HG03135 (cell line): ENCODE data around the gene DNAJA2.
"Not testable (repeated sequence)": the region's sequence is repeated elsewhere in the genome, so short reads cannot be mapped to it uniquely, and the experiment has no call there.

Experiments
- ATAC-seq: cut with Tn5 transposase; IDR thresholded peaks from one replicate; pipeline ENCODE4 v1.9.1; 2021; ENCODE audit warnings: mild to moderate bottlenecking, moderate library complexity; ENCODE audit not compliant: unreplicated experiment

DNAJA2 gene

GRCh38 chr16:46973207-46973995 is at the start of gene DNAJA2:
Gene DNAJA2 (minus strand): TSS chr16:46973674. CDS start chr16:46973572, 102 bp downstream.
- peak; percentile 88 for ATAC-seq

DNA sequence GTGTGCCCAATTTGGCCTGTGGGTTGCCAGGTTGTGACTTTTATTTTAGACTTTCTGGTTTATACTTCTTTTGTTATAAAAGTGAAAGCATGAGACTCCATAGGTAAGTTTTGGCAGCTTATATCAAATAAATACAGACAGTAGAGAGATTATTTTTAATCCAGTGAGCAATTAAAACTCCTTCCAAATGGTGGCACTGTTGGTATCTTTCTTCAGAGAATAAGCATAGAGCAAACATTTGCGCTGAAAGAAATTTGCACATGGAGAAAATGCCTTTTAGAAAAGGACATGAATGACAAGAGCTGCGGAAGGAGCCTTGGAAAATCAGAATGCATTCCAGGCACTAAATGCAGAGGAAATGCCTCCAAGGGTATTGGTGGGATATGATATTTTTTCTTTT is 46.1 kb upstream of the DNAJA2 start:
- ATAC-seq = no peak

DNA sequence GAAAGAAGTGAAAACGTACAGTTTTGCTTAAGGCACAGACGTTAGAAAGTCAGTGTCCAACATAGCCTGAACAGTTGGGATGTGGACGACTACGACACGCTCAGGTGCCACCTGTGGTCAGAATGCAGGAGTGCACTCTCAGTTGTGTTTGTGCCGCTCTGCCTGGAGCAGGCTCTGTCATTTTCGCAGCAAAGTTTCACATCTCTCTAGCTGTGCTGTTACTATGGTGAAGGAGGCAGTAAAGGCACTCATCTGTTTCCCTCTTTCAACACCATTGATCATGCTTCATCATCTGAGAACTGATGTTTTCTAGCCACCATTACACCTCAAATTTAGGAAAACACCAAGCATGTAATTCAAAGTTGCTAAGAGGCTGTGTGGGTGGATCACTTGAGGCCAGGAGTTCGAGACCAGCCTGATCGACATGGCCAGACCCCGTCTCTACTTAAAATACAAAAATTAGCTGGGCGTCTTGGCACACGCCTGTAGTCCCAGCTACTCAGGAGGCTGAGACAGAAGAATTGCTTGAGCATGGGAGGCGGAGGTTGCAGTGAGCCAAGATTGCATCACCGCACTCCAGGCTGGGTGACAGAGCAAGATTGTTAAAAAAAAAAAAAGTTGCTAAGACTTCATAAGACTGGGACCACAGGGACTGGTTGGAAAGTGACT is 44.9 kb upstream of the DNAJA2 start:
- ATAC-seq = peak; percentile 99

- ATAC-seq = no peak
Measured at GRCh38 chr16:47017636-47018035, 44.2 kb upstream of the DNAJA2 start.

DNA sequence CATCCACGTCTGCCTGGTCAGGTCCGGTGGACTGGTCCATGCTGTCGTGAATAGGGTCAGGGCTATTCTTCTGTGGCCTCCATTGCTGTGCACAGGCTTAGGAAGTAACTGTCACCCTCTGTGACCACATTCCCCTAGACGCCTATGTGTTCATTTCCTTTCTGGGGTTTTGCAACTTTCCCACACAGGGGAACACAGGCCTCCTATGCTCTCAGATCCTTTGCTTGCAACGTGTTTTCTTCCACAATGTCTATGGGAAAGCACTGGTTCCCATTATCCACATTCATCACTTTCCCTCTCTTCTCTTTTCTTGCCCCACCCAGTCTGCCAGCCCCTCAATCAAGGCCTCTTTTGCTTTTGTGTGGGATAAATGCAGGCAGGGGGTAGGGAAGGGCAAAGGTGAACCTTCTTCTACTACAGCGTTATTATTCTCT is 43.2 kb upstream of the DNAJA2 start:
- ATAC-seq = no peak

DNA sequence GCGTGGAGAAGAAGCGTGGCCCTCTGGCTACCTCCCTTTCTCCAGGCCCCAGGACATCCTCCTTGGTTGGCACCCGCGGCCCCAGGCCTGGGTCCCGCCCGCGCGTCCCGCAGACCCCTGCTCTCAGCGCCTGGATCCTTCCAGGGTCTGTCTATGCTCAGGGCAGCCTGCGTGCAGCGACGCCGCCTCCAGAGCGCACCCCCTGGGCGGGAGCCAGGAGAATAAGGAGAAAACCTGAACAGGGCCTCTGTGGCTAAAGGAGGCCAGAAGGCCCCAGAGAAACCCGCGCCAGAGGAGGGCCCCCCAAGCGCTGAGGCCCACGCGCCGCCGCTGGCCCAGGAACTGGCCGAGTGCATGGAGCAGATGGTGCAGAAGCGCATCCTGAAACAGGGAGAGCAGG is 40.4 kb upstream of the DNAJA2 start:
- no peak for ATAC-seq

DNA sequence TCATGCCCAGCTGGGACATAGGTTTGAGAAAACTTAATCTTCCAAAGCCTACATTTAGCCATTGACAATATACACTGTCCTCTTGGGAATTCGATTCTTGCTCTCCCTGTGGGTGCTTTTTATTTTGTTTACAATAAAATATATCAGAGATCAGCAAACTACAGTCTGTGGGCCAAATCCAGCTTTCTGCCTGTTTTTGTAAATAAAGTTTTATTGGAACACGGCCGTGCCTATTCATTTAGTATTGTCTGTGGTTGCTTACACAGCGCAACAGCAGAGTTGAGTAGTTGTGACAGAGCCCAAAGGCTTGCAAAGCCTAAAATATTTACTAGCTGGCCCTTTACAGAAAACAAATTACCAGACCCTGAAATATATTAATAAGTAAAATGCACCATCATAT is 39.7 kb upstream of the DNAJA2 start:
- ATAC-seq = no peak

DNA sequence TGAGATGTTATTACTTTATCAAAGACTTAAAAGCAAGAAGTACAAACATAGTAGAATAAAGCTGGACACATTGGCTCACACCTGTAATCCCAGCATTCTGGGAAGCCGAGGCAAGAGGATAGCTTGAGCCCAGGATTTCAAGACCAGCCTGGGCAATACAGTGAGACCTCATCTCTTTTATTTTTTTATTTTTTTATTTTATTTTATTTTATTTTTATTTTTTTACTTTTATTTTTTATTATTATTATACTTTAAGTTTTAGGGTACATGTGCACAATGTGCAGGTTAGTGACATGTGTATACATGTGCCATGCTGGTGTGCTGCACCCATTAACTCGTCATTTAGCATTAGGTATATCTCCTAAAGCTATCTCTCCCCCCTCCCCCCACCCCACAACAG is 37.3 kb upstream of the DNAJA2 start:
- not testable (repeated sequence) for ATAC-seq

GRCh38 chr16:47008612-47009011 is 35.1 kb upstream of the DNAJA2 start:
- no peak for ATAC-seq

DNA sequence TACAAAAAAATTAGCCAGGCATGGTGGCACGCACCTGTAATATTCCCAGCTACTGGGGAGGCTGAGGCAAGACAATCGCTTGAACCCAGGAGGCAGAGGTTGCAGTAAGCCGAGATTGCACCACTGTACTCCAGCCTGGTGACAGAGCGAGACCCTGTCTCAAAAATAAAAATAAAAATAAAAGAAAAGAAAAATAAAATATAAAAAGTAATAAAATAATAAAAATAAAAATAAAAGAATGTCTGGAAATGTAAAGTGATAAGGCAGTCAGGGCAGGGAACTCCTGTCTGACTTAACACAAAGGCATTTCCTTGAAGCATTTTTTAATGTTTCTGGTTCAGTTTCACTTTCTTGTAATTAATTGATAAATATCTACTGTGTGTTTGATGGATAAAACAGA is 34.7 kb upstream of the DNAJA2 start:
- ATAC-seq = no peak

DNA sequence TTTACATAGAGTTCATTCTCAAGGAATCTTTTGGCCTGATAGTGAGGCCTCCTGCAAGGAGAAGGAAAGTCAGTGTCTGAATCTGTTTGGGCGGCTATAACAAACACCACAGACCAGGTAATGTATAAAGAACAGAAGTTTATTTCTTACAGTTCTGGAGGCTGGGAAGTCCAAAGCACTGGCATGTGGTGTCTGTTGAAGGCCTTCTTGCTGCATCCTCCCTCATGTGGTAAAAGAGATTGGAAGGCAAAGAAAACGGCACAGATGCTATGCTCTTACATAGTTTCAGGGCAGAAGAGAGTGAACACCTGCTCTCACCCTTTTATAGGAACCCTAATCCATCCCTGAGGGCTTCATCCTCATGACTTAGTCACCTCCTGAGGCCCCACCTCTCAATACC is 31.2 kb upstream of the DNAJA2 start:
- no peak for ATAC-seq

GRCh38 chr16:47000066-47000465 is 26.6 kb upstream of the DNAJA2 start:
- ATAC-seq = not testable (repeated sequence)

DNA sequence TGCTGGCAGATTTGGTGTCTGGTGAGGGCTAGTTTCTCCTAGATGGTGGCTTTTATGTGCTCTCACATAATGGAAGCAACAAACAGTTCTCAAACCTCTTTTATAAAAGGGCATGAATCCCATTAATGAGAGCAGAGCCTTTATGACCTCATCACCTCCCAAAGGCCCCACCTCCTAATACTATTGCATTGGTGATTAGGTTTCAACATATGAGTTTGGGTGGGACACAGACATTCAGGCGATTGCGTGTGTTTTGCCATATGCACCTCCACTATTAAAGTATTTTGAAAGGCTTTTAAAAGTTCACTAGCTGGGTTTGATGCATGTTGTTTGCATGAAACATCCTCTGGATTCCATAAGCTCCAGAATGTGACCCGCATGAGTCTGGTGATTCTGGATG is 24.4 kb upstream of the DNAJA2 start:
- no peak for ATAC-seq

GRCh38 chr16:46996952-46997458 is 23.5 kb upstream of the DNAJA2 start:
- ATAC-seq = no peak

DNA sequence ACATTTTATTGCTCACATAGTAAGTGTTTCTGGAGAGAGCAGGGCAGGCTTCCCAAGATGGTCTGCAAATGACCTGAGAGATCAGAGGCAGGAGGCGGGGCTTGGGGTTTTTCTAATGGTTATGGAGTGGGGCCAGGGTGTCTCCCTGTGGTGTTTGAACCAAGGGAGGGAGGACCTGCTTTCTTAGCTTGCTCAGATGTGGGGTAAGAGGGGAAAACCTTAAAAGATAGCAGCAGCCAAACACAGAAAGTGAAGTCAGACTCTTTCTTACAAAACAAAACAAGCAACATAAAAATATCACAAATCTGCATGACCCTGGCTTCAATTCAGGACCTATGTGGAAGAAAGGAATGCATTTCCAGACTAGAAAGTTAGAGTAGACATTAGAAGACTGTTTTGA is 22.9 kb upstream of the DNAJA2 start:
- no peak for ATAC-seq

DNA sequence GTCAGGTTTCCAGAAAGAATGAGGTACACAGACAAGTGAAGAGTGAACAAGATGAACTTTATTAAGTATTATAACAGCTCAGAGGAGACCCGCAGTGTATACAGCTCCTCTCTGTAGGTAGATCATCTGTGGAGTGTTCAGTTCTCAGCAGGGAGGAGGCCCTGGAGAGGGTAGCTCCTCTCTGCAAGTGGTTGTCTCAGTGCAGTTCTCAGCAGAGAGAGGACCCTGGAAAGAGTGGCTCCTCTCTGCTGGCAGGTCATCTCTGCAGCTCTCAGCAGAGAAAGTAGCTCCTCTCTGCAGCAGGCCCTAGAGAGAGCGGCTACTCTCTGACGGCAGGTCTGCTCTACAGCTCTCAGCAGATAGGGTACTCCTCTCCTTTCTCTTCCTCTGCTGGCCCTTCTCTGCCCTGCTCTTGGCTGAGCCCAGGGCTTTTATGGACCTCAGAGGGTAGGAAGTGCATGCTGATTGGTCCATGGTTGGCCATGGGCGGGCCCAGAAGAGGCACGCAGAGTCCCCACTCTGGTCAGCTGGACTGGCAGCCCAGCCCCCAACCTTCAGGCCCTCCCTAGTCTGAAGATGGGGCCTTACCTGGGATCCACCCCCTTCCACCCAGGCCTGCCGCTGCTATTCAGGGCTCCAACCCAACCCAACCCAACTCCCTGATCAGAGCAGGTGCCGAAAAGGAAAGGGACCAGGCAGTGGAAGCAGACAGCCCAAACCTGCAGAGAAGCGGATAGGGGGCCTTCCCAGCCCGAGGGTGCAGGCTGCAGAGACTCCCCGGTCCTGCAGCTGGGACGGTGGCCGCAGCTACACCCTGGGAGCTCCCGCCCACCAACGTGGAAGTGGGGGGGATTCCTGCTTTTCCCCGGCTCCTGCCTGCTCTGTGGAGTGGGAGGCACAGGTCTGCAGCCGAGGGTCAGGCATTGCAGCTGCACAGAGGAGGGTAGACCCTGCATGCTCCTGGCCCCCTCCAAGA is 18.5 kb upstream of the DNAJA2 start:
- ATAC-seq = no peak

DNA sequence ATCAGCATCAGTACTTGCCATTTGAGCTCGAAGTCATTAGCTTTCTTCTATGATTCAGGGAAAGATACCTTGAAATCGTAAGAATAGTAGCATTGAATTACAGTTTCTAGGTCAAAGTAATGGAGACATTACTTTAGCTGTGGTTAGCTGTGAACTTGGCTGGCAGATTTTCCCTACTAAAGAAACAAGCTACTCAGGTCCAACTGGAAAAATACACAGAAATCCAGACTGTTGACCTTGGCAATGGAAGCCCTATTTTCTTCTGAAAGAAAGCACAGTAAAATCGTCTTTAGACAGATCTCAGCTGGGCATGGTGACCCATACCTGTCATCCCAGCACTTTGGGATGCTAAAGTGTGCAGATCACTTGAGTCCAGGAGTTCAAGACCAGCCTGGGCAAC is 13.4 kb upstream of the DNAJA2 start:
- no peak for ATAC-seq

DNA sequence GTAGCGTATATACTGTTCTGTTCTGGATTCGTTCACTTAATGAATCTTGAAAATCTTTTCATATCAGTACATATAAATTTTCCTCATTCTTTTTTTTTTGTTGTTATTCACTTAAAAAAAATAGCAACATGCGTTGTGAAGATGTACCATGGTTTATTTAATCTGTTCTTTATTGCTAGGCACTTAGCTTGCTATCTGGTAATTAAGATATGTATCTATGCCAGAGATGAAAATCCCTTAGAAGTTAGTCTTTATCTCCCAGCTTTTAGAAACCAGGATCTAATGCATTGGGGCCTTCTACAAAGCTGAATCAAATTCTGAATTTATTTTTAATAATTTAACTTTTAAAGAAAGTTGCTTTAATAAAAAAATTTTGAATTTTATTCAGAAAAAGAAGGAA is 13.0 kb upstream of the DNAJA2 start:
- no peak for ATAC-seq

GRCh38 chr16:46982335-46982734 is 8.9 kb upstream of the DNAJA2 start:
- no peak for ATAC-seq

DNA sequence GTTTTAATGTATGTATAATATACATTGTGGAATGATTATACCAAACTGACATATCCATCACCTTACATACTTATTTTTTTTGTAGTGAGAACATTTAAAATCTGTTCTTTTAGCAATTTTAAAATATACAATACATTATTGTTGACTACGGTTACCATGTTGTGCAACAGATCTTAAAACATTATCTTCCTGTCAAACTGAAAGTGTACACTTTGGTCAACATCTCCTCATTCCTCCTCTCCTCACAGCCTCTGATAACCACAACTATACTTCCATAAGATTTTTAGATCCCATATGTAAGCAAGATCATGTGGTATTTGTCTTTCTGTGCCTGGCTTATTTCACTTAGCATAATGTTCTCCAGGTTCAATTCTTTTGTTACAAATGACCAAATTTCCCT is 7.5 kb upstream of the DNAJA2 start:
- ATAC-seq = no peak

GRCh38 chr16:46976550-46976949 is 3.1 kb upstream of the DNAJA2 start:
- no peak for ATAC-seq
